Type B pancreatic cell (in vitro differentiated cells): ENCODE measurements around the gene RNF38. TPM values are rescaled to one million over a fixed set of nuclear protein-coding genes. Genes with fewer than 3 reads are reported as not detected.
"Not testable (repeated sequence)": the region's sequence is repeated elsewhere in the genome, so short reads cannot be mapped to it uniquely, and the experiment has no call there.

Experiments
- DNase-seq: peaks from one replicate; pipeline ENCODE4 v3.0.0; 2021; ENCODE audit warnings: mixed read lengths; ENCODE audit not compliant: unreplicated experiment; ENCODE audit errors: extremely low spot score
- H3K27ac Mint-ChIP-seq: 2 replicates; pipeline ENCODE4 v1.8.0; 2021; ENCODE audit warnings: mild to moderate bottlenecking, mixed read lengths
- H3K27me3 Mint-ChIP-seq: 2 replicates; pipeline ENCODE4 v1.8.0; 2021; ENCODE audit warnings: mixed read lengths
- H3K36me3 Mint-ChIP-seq: 2 replicates; pipeline ENCODE4 v1.8.0; 2021; ENCODE audit warnings: mixed read lengths
- H3K4me1 Mint-ChIP-seq: one replicate; pipeline ENCODE4 v1.8.0; 2021; ENCODE audit warnings: mixed read lengths; ENCODE audit not compliant: unreplicated experiment
- H3K4me3 Mint-ChIP-seq: 2 replicates; pipeline ENCODE4 v1.8.0; 2021; ENCODE audit warnings: mild to moderate bottlenecking, mixed read lengths
- H3K9me3 Mint-ChIP-seq: 2 replicates; pipeline ENCODE4 v1.8.0; 2021; ENCODE audit warnings: mixed read lengths
- CTCF ChIP-seq: fragments of 200-600 bp; sonication (generic); conservative IDR thresholded peaks from 2 replicates; pipeline ENCODE4 v1.5.0; 2021; ENCODE audit warnings: antibody characterized with exemption, mild to moderate bottlenecking
- total RNA-seq: library from RNA; stranded (reverse); gene quantifications from 2 replicates; pipeline ENCODE4 v1.2.1, GENCODE V29; 2021; ENCODE audit warnings: low replicate concordance

The RNF38 gene
- total RNA-seq, 1 donor from 2014 or later = 39.9 TPM

- H3K4me1 Mint-ChIP-seq = peaks cover 38% of the 10 kb centered on the region
- no peak overlapping the region for H3K4me3 Mint-ChIP-seq
- H3K27me3 Mint-ChIP-seq = no peaks in the 10 kb centered on the region
- H3K36me3 Mint-ChIP-seq = peaks cover 16% of the 10 kb centered on the region
- TF ChIP-seq CTCF = no peak
- DNase-seq = no peak
- no peak overlapping the region for H3K27ac Mint-ChIP-seq
- no peaks in the 10 kb centered on the region for H3K9me3 Mint-ChIP-seq
Measured at GRCh38 chr9:36396985-36397384, 3.1 kb downstream of the RNF38 start.

GRCh38 chr9:36392489-36392888, 7.6 kb downstream of the RNF38 start:
- no peak for DNase-seq
- Mint-ChIP-seq H3K27ac (no peak overlapping the region), H3K27me3 (no peaks in the 10 kb centered on the region), H3K9me3 (no peaks in the 10 kb centered on the region), H3K4me3 (no peak overlapping the region), H3K36me3 (peaks cover 16% of the 10 kb centered on the region), H3K4me1 (peaks cover 21% of the 10 kb centered on the region)
- no peak for TF ChIP-seq CTCF

GRCh38 chr9:36389590-36389989, 10.5 kb downstream of the RNF38 start:
- H3K36me3 Mint-ChIP-seq = peaks cover 19% of the 10 kb centered on the region
- no peak for DNase-seq
- no peak overlapping the region for H3K4me3 Mint-ChIP-seq
- no peaks in the 10 kb centered on the region for H3K27me3 Mint-ChIP-seq
- H3K9me3 Mint-ChIP-seq = no peaks in the 10 kb centered on the region
- TF ChIP-seq CTCF = no peak
- peaks cover 12% of the 10 kb centered on the region for H3K4me1 Mint-ChIP-seq
- no peak overlapping the region for H3K27ac Mint-ChIP-seq

- H3K9me3 Mint-ChIP-seq, DNase-seq, H3K27me3 Mint-ChIP-seq, H3K4me3 Mint-ChIP-seq: not testable (repeated sequence)
- Mint-ChIP-seq H3K36me3 (peaks cover 13% of the 10 kb centered on the region), H3K4me1 (peaks cover 13% of the 10 kb centered on the region), H3K27ac (peak overlapping the region; percentile 52)
Measured at GRCh38 chr9:36386396-36386965, 13.6 kb downstream of the RNF38 start.

GRCh38 chr9:36382484-36382883, 17.6 kb downstream of the RNF38 start:
- H3K9me3 Mint-ChIP-seq = no peaks in the 10 kb centered on the region
- TF ChIP-seq CTCF = no peak
- peaks cover 14% of the 10 kb centered on the region for H3K36me3 Mint-ChIP-seq
- no peak for DNase-seq
- no peak overlapping the region for H3K4me3 Mint-ChIP-seq
- no peaks in the 10 kb centered on the region for H3K27me3 Mint-ChIP-seq
- H3K4me1 Mint-ChIP-seq = peaks cover 15% of the 10 kb centered on the region
- H3K27ac Mint-ChIP-seq = no peak overlapping the region

- Mint-ChIP-seq H3K36me3 (peaks cover 19% of the 10 kb centered on the region), H3K4me1 (no peaks in the 10 kb centered on the region), H3K9me3 (no peaks in the 10 kb centered on the region), H3K27me3 (no peaks in the 10 kb centered on the region), H3K27ac (no peak overlapping the region), H3K4me3 (no peak overlapping the region)
- no peak for TF ChIP-seq CTCF
- DNase-seq = no peak
Measured at GRCh38 chr9:36364577-36364976, 35.5 kb downstream of the RNF38 start.
